ENCODE measurements around the gene LRRC61. TPM values are rescaled to one million over a fixed set of nuclear protein-coding genes. Genes with fewer than 3 reads are reported as not detected.
"Not testable (repeated sequence)": the region's sequence is repeated elsewhere in the genome, so short reads cannot be mapped to it uniquely, and the experiment has no call there.

Gene LRRC61
- total and polyA plus RNA-seq, 3 donors from 2014 or later = 16.7 to 35.4 (median 18.4) TPM

GRCh38 chr7:150305903-150306284, 17.3 kb upstream of the LRRC61 start:
- 69 to 78% methylated on average over 2 of the region's 2 CpGs for WGBS, 2 donors
- DNase-seq; H3K4me1 ChIP-seq; H3K27me3 ChIP-seq; H3K27ac ChIP-seq; H3K4me3 ChIP-seq; H3K9me3 ChIP-seq; intact Hi-C loops (cut with DNase I; ENCODE audit: low total_unique reads); H3K36me3 ChIP-seq (ENCODE audit: low read depth, missing control alignments): not testable (repeated sequence)

GRCh38 chr7:150306377-150306776, 16.8 kb upstream of the LRRC61 start:
- H3K9me3 ChIP-seq; intact Hi-C loops (cut with DNase I; ENCODE audit: low total_unique reads); H3K27ac ChIP-seq; H3K4me1 ChIP-seq; H3K27me3 ChIP-seq; H3K4me3 ChIP-seq; H3K36me3 ChIP-seq (ENCODE audit: low read depth, missing control alignments); DNase-seq: not testable (repeated sequence)
- 83 to 89% methylated on average over 5 of the region's 5 CpGs for WGBS, 2 donors

- intact Hi-C loops (cut with DNase I; ENCODE audit: low total_unique reads) = no loop called here
- Histone ChIP-seq H3K9me3 (no peaks in the 10 kb centered on the region), H3K4me3 (no peak overlapping the region), H3K27me3 (no peaks in the 10 kb centered on the region), H3K4me1 (no peaks in the 10 kb centered on the region), H3K27ac (no peak overlapping the region), H3K36me3 (ENCODE audit: low read depth, missing control alignments) (no peaks in the 10 kb centered on the region)
- DNase-seq = no peak
- TF ChIP-seq CTCF (IDR thresholded peaks at IDR 0.05) (no peak), POLR2A (IDR thresholded peaks at IDR 0.05) (no peak)
- 80 to 88% methylated on average over 3 of the region's 3 CpGs for WGBS, 2 donors
These were observed 16.0 kb upstream of the LRRC61 start for GRCh38 chr7:150307129-150307528.

GRCh38 chr7:150307904-150308303, 15.3 kb upstream of the LRRC61 start:
- TF ChIP-seq CTCF (IDR thresholded peaks at IDR 0.05) = no peak
- no peak for TF ChIP-seq POLR2A (IDR thresholded peaks at IDR 0.05)
- WGBS, 2 donors = 88 to 92% methylated on average over 9 of the region's 9 CpGs
- DNase-seq = no peak
- Histone ChIP-seq H3K4me1 (no peaks in the 10 kb centered on the region), H3K4me3 (no peak overlapping the region), H3K27me3 (no peaks in the 10 kb centered on the region), H3K36me3 (ENCODE audit: low read depth, missing control alignments) (no peaks in the 10 kb centered on the region), H3K27ac (no peak overlapping the region), H3K9me3 (no peaks in the 10 kb centered on the region)
- intact Hi-C loops (cut with DNase I; ENCODE audit: low total_unique reads) = no loop called here

GRCh38 chr7:150308575-150308974, 14.6 kb upstream of the LRRC61 start:
- intact Hi-C loops (cut with DNase I; ENCODE audit: low total_unique reads) = no loop called here
- H3K27me3 ChIP-seq = no peaks in the 10 kb centered on the region
- no peaks in the 10 kb centered on the region for H3K36me3 ChIP-seq (ENCODE audit: low read depth, missing control alignments)
- H3K4me1 ChIP-seq = no peaks in the 10 kb centered on the region
- TF ChIP-seq POLR2A (IDR thresholded peaks at IDR 0.05) (no peak), CTCF (IDR thresholded peaks at IDR 0.05) (no peak)
- no peak overlapping the region for H3K27ac ChIP-seq
- no peak for DNase-seq
- no peak overlapping the region for H3K4me3 ChIP-seq
- H3K9me3 ChIP-seq = no peaks in the 10 kb centered on the region

GRCh38 chr7:150311146-150311545, 12.0 kb upstream of the LRRC61 start:
- no peak for DNase-seq
- intact Hi-C loops (cut with DNase I; ENCODE audit: low total_unique reads) = no loop called here
- TF ChIP-seq POLR2A (IDR thresholded peaks at IDR 0.05) = no peak
- no peak for TF ChIP-seq CTCF (IDR thresholded peaks at IDR 0.05)
- H3K36me3 ChIP-seq (ENCODE audit: low read depth, missing control alignments) = no peaks in the 10 kb centered on the region
- H3K4me3 ChIP-seq = no peak overlapping the region
- no peak overlapping the region for H3K27ac ChIP-seq
- H3K4me1 ChIP-seq = no peaks in the 10 kb centered on the region
- 93% methylated on average over 4 of the region's 4 CpGs for WGBS, 2 donors
- no peaks in the 10 kb centered on the region for H3K27me3 ChIP-seq
- H3K9me3 ChIP-seq = no peaks in the 10 kb centered on the region
